RPMI8226 (cell line): ENCODE results near the gene ITCH.

Experiments
- DNase-seq: peaks from one replicate; pipeline ENCODE4 v3.0.0-alpha.2; 2015

ITCH gene

GRCh38 chr20:34560141-34560523, 197.1 kb downstream of the ITCH start:
- no peak for DNase-seq

GRCh38 chr20:34560614-34561013, 197.5 kb downstream of the ITCH start:
- no peak for DNase-seq
